ENCODE results near the gene ELOF1.
A peak's percentile ranks its signal among the peaks of the same experiment; 100 is the strongest.

ELOF1 gene

DNA sequence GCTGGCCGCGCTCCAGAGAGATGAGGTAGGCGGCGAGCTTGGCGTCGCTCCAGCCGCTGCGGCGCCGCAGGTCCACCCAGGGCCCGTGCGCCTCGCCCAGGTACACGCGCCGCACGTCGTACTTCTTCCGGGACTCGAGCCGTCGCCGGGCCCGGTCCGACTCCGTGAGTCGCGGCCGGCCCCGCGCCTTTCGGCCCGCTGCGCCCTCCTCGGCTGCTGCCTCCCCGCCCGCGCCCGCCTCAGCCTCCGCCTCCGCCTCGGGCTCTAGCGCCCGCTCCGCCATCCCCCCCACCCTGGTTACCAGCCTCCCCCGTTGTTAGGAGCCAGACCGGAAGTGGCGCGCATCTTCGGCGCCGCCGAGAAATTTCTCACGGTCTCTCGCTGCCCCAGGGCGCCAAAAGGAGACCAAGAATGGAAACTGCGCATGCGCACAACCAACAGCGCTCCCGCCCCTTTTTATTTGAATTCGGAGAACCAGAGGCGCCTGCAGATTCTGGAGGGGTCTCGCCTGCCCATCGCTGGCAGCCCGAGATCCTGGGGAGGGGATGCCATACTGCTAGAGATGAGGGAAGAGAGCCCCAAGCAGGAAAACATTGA is 53.4 kb downstream of the ELOF1 start, which contains the start of gene ZNF653:
Gene ZNF653 (minus strand): TSS at position 336 of the 597 bp plus-strand sequence. CDS start 53 bp downstream, at position 283.
- H3K4me3 ChIP-seq (ENCODE audit: low read length) = peak within 1 kb of the TSS; percentile 90

DNA sequence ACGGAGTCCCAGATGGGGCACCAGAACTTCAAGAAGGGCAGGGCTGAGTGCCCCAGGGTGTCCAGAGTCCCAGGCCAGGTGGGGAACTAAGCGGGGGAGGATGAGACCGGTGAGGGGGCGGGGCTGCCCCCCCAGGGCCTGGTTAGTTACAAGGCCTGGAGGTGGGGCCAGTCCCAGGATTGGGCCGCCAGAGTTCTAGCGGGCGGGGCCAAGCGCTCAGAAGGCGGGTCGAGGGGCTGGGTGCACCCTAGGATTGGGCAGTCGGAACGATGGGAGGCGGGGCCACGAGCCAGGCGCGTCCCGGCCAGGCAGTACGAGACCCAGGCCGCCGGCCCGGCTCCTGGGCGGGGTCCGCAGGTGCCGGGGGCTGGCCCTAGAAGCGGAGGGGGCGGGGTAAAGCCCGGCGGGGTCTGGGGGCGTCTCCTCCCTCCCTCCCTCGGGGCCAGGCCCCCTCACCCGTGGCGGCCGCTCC is 54.0 kb downstream of the ELOF1 start:
- Histone ChIP-seq H3K27me3 (ENCODE audit: control insufficient read depth, low read length) (no peaks in the 10 kb centered on the region), H3K4me3 (ENCODE audit: low read length) (peak overlapping the region; percentile 90), H3F3A (ENCODE audit: control insufficient read depth, insufficient read depth) (peaks cover 5% of the 10 kb centered on the region; the same call in 1 of the 2 replicates), H3K4me1 (ENCODE audit: control insufficient read depth, low read length) (peaks cover 25% of the 10 kb centered on the region), H3K79me2 (ENCODE audit: control insufficient read depth, low read length) (peaks cover 34% of the 10 kb centered on the region), H3K4me2 (ENCODE audit: low read length) (peak overlapping the region; percentile 92), H3K27ac (ENCODE audit: low read depth, low read length) (peak overlapping the region; percentile 76), H3K9me2 (replicated peaks; ENCODE audit: control insufficient read depth, low read length) (no peaks in the 10 kb centered on the region), H4K20me1 (ENCODE audit: control insufficient read depth, insufficient read depth, low read depth, low read length) (no peaks in the 10 kb centered on the region), H3K9me3 (ENCODE audit: control insufficient read depth, insufficient read depth, low read length) (no peaks in the 10 kb centered on the region), H3K36me3 (ENCODE audit: control insufficient read depth, low read length) (peaks cover 12% of the 10 kb centered on the region)
- TF ChIP-seq, protein P1, sequence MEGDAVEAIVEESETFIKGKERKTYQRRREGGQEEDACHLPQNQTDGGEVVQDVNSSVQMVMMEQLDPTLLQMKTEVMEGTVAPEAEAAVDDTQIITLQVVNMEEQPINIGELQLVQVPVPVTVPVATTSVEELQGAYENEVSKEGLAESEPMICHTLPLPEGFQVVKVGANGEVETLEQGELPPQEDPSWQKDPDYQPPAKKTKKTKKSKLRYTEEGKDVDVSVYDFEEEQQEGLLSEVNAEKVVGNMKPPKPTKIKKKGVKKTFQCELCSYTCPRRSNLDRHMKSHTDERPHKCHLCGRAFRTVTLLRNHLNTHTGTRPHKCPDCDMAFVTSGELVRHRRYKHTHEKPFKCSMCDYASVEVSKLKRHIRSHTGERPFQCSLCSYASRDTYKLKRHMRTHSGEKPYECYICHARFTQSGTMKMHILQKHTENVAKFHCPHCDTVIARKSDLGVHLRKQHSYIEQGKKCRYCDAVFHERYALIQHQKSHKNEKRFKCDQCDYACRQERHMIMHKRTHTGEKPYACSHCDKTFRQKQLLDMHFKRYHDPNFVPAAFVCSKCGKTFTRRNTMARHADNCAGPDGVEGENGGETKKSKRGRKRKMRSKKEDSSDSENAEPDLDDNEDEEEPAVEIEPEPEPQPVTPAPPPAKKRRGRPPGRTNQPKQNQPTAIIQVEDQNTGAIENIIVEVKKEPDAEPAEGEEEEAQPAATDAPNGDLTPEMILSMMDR (IDR thresholded peaks at IDR 0.05; ENCODE audit: low read depth, low read length, poor library complexity, severe bottlenecking) = no peak
- TF ChIP-seq EZH2phosphoT487 (IDR thresholded peaks at IDR 0.05; ENCODE audit: borderline replicate concordance, low read length) = no peak

More for the DNA sequence above, 53.4 kb downstream of the ELOF1 start, which contains the start of gene ZNF653:
- H3K4me2 ChIP-seq (ENCODE audit: low read length) = peak within 1 kb of the TSS; percentile 92
- no peaks in the 10 kb centered on the region for H4K20me1 ChIP-seq (ENCODE audit: control insufficient read depth, insufficient read depth, low read depth, low read length)
- H3K4me1 ChIP-seq (ENCODE audit: control insufficient read depth, low read length) = peaks cover 25% of the 10 kb centered on the region
- H3K27me3 ChIP-seq (ENCODE audit: control insufficient read depth, low read length) = no peaks in the 10 kb centered on the region
- no peaks in the 10 kb centered on the region for H3K9me2 ChIP-seq (replicated peaks; ENCODE audit: control insufficient read depth, low read length)
- peak within 1 kb of the TSS; percentile 76 for H3K27ac ChIP-seq (ENCODE audit: low read depth, low read length)
- TF ChIP-seq, protein P1 (IDR thresholded peaks at IDR 0.05; ENCODE audit: low read depth, low read length, poor library complexity, severe bottlenecking) = no peak
- no peak for TF ChIP-seq EZH2phosphoT487 (IDR thresholded peaks at IDR 0.05; ENCODE audit: borderline replicate concordance, low read length)
- H3K9me3 ChIP-seq (ENCODE audit: control insufficient read depth, insufficient read depth, low read length) = no peaks in the 10 kb centered on the region
- H3K36me3 ChIP-seq (ENCODE audit: control insufficient read depth, low read length) = peaks cover 12% of the 10 kb centered on the region
- H3K79me2 ChIP-seq (ENCODE audit: control insufficient read depth, low read length) = peaks cover 34% of the 10 kb centered on the region
- peaks cover 5% of the 10 kb centered on the region; the same call in 1 of the 2 replicates for H3F3A ChIP-seq (ENCODE audit: control insufficient read depth, insufficient read depth)

DNA sequence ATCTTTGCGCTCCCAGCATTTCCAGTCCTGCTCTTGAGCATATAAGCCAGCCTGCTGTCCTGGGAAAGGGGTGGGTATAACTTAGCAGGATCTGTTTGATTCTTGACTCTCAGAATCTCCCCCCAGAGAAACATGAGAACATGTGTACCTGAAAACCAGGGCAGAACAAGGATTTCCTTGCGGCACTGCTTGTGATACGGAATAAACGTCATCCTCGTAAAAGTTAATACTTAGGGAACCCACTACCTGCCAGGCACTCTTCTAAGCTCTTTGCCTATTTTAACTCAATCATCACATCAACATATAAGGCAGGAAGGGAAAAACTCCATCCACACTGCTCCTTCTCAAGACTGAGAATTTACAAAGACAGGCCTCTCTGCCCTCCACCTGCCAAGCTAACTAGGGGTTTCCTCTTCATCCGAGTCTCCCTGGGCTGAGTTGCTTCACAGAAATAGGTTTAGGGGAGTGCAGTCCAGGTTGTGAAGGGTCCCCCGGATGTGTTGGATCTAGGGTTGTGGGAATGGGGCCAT is 54.5 kb downstream of the ELOF1 start:
- Histone ChIP-seq H3K4me2 (ENCODE audit: low read length) (peak overlapping the region; percentile 92), H3K79me2 (ENCODE audit: control insufficient read depth, low read length) (peaks cover 34% of the 10 kb centered on the region), H4K20me1 (ENCODE audit: control insufficient read depth, insufficient read depth, low read depth, low read length) (no peaks in the 10 kb centered on the region), H3K27me3 (ENCODE audit: control insufficient read depth, low read length) (no peaks in the 10 kb centered on the region), H3K9me2 (replicated peaks; ENCODE audit: control insufficient read depth, low read length) (no peaks in the 10 kb centered on the region), H3K9me3 (ENCODE audit: control insufficient read depth, insufficient read depth, low read length) (no peaks in the 10 kb centered on the region), H3K4me1 (ENCODE audit: control insufficient read depth, low read length) (peaks cover 25% of the 10 kb centered on the region), H3K4me3 (ENCODE audit: low read length) (peak overlapping the region; percentile 90), H3F3A (ENCODE audit: control insufficient read depth, insufficient read depth) (peaks cover 5% of the 10 kb centered on the region; the same call in 1 of the 2 replicates), H3K27ac (ENCODE audit: low read depth, low read length) (no peak overlapping the region), H3K36me3 (ENCODE audit: control insufficient read depth, low read length) (peaks cover 12% of the 10 kb centered on the region)
- no peak for TF ChIP-seq EZH2phosphoT487 (IDR thresholded peaks at IDR 0.05; ENCODE audit: borderline replicate concordance, low read length)
- TF ChIP-seq, protein P1 (IDR thresholded peaks at IDR 0.05; ENCODE audit: low read depth, low read length, poor library complexity, severe bottlenecking) = no peak
